Cerebellar cortex (tissue), 1 donor: ENCODE results near the gene NAGLU.
"Not testable (repeated sequence)": the region's sequence is repeated elsewhere in the genome, so short reads cannot be mapped to it uniquely, and the experiment has no call there.

Source experiments
- DNase-seq: peaks from one replicate; pipeline ENCODE4 v3.0.0-alpha.2; 2015; ENCODE audit warnings: low spot score

The NAGLU gene

GRCh38 chr17:42521036-42521435, 15.0 kb upstream of the NAGLU start:
- no peak for DNase-seq

- DNase-seq = no peak
Measured at GRCh38 chr17:42521666-42522262, 14.3 kb upstream of the NAGLU start.

DNA sequence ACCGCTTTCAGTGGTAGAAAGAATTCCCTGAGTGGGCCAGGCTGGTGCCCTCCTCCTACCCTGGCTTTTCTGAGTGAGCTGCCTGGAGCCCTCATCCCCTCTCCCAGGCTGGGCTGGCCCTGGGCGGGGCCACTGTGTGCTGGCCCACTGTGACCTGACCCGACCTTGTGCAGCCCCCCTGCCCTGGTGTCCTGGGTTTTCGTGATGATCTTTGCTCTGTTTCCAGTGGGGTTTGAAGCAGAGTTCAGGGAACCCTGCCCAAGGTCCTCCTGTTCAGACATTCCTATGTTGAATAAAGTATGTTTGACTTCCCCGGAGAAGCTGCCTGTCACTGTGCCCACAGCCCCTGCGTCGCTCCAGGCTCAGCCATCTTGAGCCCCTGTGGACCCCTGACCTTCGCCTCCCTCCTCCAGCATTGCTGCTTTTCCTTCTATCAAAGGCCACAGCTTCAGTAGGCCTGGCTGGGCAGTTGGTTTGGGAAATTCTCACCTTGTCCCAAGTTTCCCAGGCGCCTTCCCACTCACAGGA, 13.7 kb upstream of the NAGLU start:
- no peak for DNase-seq

GRCh38 chr17:42522798-42523278, 13.2 kb upstream of the NAGLU start:
- DNase-seq = no peak

- no peak for DNase-seq
Measured at GRCh38 chr17:42525221-42525620, 10.8 kb upstream of the NAGLU start.

DNA sequence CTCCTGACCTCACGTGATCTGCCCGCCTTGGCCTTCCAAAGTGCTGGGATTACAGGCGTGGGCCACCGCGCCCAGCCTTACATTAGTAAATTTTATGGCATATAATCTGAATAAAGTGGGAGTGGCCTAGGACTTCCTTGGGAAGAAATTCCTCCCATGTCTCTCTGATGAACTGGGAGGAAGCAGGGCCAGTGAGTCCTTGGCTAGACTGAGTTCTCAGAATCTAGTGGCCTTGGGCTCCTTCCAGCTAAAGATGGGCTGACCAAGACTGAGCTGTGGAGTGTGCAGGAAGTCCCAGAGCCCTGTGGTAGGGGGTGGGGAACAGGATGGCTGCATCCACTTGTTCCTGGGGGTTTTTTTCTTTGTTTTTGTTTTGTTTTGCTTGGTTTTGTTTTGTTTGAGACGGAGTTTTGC, 10.0 kb upstream of the NAGLU start:
- DNase-seq = peak; percentile 47

DNA sequence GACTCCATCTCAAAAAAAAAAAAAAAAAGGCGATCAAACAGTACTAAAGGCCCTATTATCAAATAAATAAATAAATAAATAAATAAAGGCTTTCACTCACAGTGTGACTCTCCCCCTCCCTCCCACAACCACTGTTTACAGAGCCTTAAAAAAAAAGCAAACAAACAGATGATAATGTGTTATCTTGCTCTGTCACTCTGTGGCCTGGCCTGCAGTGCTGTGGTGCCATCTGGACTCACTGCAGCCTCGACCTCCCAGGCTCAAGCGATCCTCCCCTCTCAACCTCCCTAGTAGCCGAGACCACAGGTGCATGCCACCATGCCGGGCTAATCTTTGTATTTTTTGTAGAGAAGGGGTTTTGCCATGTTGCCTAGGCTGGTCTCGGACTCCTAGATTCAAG, 8.1 kb upstream of the NAGLU start:
- DNase-seq = no peak

- DNase-seq = no peak
Measured at GRCh38 chr17:42529061-42529460, 7.0 kb upstream of the NAGLU start.

DNA sequence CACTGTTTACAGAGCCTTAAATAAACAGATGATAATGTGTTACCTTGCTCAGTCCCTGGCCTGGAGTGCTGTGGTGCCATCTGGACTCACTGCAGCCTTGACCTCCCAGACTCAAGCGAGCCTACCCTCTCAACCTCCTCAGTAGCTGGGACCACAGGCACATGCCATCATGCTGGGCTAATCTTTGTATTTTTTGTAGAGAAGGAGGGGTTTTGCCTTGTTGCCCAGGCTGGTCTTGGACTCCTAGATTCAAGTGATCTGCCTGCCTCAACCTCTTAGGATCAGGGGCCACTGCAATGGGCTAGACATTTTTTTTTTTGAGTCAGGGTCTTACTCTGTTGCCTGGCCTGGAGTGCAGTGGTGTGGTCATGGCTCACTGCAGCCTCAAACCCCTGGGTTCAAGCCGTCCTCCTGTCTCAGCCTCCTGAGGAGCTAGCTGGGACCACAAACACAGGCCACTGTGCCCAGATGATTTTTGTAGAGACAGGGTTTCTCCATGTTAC, 5.0 kb upstream of the NAGLU start:
- DNase-seq = no peak

- DNase-seq = peak; percentile 42
Measured at GRCh38 chr17:42531455-42532354, 4.3 kb upstream of the NAGLU start.

GRCh38 chr17:42535155-42536047, 640 bp upstream of the NAGLU start:
- no peak for DNase-seq

DNA sequence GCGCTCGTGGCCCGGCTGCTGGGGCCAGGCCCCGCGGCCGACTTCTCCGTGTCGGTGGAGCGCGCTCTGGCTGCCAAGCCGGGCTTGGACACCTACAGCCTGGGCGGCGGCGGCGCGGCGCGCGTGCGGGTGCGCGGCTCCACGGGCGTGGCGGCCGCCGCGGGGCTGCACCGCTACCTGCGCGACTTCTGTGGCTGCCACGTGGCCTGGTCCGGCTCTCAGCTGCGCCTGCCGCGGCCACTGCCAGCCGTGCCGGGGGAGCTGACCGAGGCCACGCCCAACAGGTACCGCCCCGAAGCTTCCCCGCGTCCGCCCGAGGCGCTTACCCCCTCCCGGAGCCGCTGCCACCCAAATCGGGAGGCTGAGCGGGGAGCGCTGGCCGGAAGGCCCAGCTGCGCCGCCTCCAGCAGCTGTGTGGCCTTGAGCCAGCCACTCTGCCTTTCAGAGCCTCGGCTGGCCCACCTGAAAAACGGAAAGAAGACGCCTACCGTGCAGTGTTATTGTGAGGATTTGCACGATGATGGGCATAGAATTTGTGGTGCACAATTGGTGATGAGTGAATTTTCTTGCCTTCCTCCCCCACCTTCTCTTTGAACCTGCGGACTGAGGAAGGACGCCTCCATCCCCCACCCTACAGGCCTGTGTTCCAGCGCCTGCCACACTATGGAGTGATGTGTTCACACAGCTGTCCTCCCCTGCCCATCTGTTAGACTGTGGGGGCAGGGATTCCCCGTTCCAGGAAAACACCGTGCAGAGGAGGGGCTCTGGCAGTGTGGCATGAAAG, 523 bp downstream of the NAGLU start:
- DNase-seq = peak; percentile 71

- DNase-seq = no peak
Measured at GRCh38 chr17:42537156-42537805, 1.2 kb downstream of the NAGLU start.

GRCh38 chr17:42537826-42538451, 1.9 kb downstream of the NAGLU start:
- no peak for DNase-seq

DNA sequence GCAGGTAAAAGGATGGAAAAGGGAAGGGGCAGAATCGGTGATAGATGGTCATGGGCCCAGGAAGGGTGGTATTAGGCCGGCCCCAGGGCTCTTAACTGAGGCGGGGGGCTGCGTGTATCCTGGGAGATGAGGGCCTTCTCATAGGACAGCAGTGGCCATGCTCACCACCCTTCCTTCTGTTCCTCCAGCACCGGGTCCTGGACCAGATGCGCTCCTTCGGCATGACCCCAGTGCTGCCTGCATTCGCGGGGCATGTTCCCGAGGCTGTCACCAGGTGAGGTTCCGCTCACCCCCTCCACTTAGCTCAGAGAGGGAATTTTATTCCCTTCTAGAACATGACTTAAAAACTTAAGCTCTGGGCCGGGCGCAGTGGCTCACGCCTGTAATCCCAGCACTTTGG, 2.4 kb downstream of the NAGLU start:
- DNase-seq = no peak

DNA sequence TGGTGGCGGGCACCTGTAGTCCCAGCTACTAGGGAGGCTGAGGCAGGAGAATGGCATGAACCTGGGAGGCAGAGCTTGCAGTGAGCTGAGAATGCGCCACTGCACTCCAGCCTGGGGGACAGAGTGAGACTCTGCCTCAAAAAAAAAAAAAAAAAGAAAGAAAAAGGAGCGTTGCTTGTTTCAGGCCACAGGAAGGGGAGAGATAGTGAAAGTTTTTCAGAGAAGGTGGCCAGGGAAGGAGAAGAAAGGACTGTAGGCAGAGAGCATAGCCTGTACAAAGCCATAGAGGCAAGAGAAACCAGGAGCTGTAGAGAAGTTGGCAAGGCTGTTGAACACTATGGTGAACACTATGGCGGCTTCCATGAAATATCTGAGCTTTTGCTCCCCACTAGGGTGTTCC, 4.5 kb downstream of the NAGLU start:
- not testable (repeated sequence) for DNase-seq

- DNase-seq = no peak
Measured at GRCh38 chr17:42541041-42541833, 5.2 kb downstream of the NAGLU start.

DNA sequence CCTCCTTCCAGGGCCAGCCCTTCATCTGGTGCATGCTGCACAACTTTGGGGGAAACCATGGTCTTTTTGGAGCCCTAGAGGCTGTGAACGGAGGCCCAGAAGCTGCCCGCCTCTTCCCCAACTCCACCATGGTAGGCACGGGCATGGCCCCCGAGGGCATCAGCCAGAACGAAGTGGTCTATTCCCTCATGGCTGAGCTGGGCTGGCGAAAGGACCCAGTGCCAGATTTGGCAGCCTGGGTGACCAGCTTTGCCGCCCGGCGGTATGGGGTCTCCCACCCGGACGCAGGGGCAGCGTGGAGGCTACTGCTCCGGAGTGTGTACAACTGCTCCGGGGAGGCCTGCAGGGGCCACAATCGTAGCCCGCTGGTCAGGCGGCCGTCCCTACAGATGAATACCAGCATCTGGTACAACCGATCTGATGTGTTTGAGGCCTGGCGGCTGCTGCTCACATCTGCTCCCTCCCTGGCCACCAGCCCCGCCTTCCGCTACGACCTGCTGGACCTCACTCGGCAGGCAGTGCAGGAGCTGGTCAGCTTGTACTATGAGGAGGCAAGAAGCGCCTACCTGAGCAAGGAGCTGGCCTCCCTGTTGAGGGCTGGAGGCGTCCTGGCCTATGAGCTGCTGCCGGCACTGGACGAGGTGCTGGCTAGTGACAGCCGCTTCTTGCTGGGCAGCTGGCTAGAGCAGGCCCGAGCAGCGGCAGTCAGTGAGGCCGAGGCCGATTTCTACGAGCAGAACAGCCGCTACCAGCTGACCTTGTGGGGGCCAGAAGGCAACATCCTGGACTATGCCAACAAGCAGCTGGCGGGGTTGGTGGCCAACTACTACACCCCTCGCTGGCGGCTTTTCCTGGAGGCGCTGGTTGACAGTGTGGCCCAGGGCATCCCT, 7.4 kb downstream of the NAGLU start:
- DNase-seq = no peak
